Astrocyte (in vitro differentiated cells and primary cell): Measurements from ENCODE around the gene ENAM. TPM values are rescaled to one million over a fixed set of nuclear protein-coding genes. Genes with fewer than 3 reads are reported as not detected.
A peak's percentile ranks its signal among the peaks of the same experiment; 100 is the strongest.
"Not testable (repeated sequence)": the region's sequence is repeated elsewhere in the genome, so short reads cannot be mapped to it uniquely, and the experiment has no call there.

Source experiments
- DNase-seq: peaks from one replicate; pipeline ENCODE4 v3.0.0-alpha.2; 2010; ENCODE audit warnings: low read depth
- FAIRE-seq: peaks from 2 replicates; lab custom pipeline; 2011; peaks lifted over from hg19 to GRCh38; lab: Jason Lieb, UNC
- H2AFZ ChIP-seq: 2 replicates; pipeline ENCODE4 v1.6.0; 2012; ENCODE audit warnings: low read depth, low read length, inconsistent platforms
- H3K27ac ChIP-seq: 2 replicates; pipeline ENCODE4 v1.5.1; 2011; ENCODE audit warnings: low read depth, low read length, inconsistent platforms
- H3K27me3 ChIP-seq: 2 replicates; pipeline ENCODE4 v1.6.0; 2011; ENCODE audit warnings: low read length, inconsistent platforms; ENCODE audit not compliant: insufficient read depth
- H3K36me3 ChIP-seq: 2 replicates; pipeline ENCODE4 v1.5.1; 2011; ENCODE audit warnings: low read length, inconsistent platforms; ENCODE audit not compliant: insufficient read depth
- H3K4me1 ChIP-seq: 2 replicates; pipeline ENCODE4 v1.5.1; 2011; ENCODE audit warnings: low read length, inconsistent platforms; ENCODE audit not compliant: insufficient read depth
- H3K4me2 ChIP-seq: 2 replicates; pipeline ENCODE4 v1.6.0; 2012; ENCODE audit warnings: low read length, inconsistent platforms
- H3K4me3 ChIP-seq: 2 replicates; pipeline ENCODE4 v1.5.1; 2011; ENCODE audit warnings: low read depth, mild to moderate bottlenecking, low read length, inconsistent platforms; ENCODE audit not compliant: insufficient read depth
- H3K79me2 ChIP-seq: 2 replicates; pipeline ENCODE4 v1.6.0; 2012; ENCODE audit warnings: mild to moderate bottlenecking, low read length, inconsistent platforms; ENCODE audit not compliant: insufficient read depth
- H3K9ac ChIP-seq: 2 replicates; pipeline ENCODE4 v1.6.0; 2012; ENCODE audit warnings: mild to moderate bottlenecking, low read length, inconsistent platforms
- H3K9me3 ChIP-seq: 2 replicates; pipeline ENCODE4 v1.5.1; 2012; ENCODE audit warnings: low read depth, mild to moderate bottlenecking, low read length, inconsistent platforms; ENCODE audit not compliant: insufficient read depth
- H4K20me1 ChIP-seq: 2 replicates; pipeline ENCODE4 v1.6.0; 2012; ENCODE audit warnings: low read length, inconsistent platforms; ENCODE audit not compliant: insufficient read depth
- H3K27ac Mint-ChIP-seq: one replicate; pipeline ENCODE4 v1.8.0; 2021; ENCODE audit warnings: mild to moderate bottlenecking, mixed read lengths; ENCODE audit not compliant: unreplicated experiment
- H3K27me3 Mint-ChIP-seq: one replicate; pipeline ENCODE4 v1.8.0; 2021; ENCODE audit warnings: low read depth, mixed read lengths; ENCODE audit not compliant: unreplicated experiment
- H3K36me3 Mint-ChIP-seq: one replicate; pipeline ENCODE4 v1.8.0; 2021; ENCODE audit warnings: low read depth, mixed read lengths; ENCODE audit not compliant: unreplicated experiment
- H3K4me1 Mint-ChIP-seq: one replicate; pipeline ENCODE4 v1.8.0; 2021; ENCODE audit warnings: low read depth, mixed read lengths; ENCODE audit not compliant: unreplicated experiment
- H3K4me3 Mint-ChIP-seq: one replicate; pipeline ENCODE4 v1.8.0; 2021; ENCODE audit warnings: mild to moderate bottlenecking, moderate library complexity, mixed read lengths; ENCODE audit not compliant: unreplicated experiment
- H3K9me3 Mint-ChIP-seq: one replicate; pipeline ENCODE4 v1.8.0; 2021; ENCODE audit warnings: mild to moderate bottlenecking, mixed read lengths; ENCODE audit not compliant: unreplicated experiment
- EZH2 ChIP-seq: IDR thresholded peaks from 2 replicates; pipeline ENCODE4 v1.6.1; 2012; ENCODE audit warnings: mild to moderate bottlenecking, low read length, inconsistent platforms; ENCODE audit not compliant: insufficient read depth
- total RNA-seq: library from RNA; stranded (reverse); gene quantifications from 2 replicates; pipeline ENCODE4 v1.2.1, GENCODE V29; 2021
- TF ChIP-seq, protein P1 (sequence below): IDR thresholded peaks from 2 replicates; pipeline ENCODE4 v1.5.1; 2011; ENCODE audit warnings: low read depth, mild to moderate bottlenecking, inconsistent platforms, low read length, moderate library complexity; ENCODE audit not compliant: insufficient read depth

Gene ENAM
- total RNA-seq, 1 donor from 2014 or later = 0.11 TPM

DNA sequence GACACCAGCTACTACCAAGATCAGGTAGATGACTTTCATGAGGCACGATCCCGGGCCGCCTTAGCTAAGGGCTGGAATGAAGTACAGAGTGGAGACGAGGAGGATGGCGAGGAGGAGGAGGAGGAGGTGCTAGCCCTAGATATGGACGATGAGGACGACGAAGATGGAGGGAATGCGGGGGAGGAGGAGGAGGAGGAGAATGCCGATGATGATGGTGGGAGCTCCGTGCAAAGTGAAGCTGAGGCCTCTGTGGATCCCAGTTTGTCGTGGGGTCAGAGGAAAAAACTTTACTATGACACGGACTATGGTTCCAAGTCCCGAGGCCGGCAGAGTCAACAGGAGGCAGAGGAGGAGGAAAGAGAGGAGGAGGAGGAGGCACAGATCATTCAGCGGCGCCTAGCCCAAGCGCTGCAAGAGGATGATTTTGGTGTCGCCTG is 60.3 kb downstream of the ENAM start:
- Histone ChIP-seq H3K9me3 (no peaks in the 10 kb centered on the region), H4K20me1 (peaks cover 34% of the 10 kb centered on the region), H3K4me1 (peaks cover 22% of the 10 kb centered on the region), H3K4me2 (peak overlapping the region; percentile 98), H3K27me3 (no peaks in the 10 kb centered on the region), H3K27ac (peak overlapping the region; percentile 85), H2AFZ (peak overlapping the region; percentile 80), H3K79me2 (peaks cover 44% of the 10 kb centered on the region), H3K4me3 (peak overlapping the region; percentile 98), H3K9ac (peak overlapping the region; percentile 97), H3K36me3 (peaks cover 5% of the 10 kb centered on the region)
- Mint-ChIP-seq H3K4me3 (peak overlapping the region; percentile 100), H3K27me3 (no peaks in the 10 kb centered on the region), H3K9me3 (no peaks in the 10 kb centered on the region), H3K36me3 (peaks cover 7% of the 10 kb centered on the region), H3K4me1 (peaks cover 20% of the 10 kb centered on the region), H3K27ac (peak overlapping the region; percentile 97)
- TF ChIP-seq EZH2 = no peak
- TF ChIP-seq, protein P1, sequence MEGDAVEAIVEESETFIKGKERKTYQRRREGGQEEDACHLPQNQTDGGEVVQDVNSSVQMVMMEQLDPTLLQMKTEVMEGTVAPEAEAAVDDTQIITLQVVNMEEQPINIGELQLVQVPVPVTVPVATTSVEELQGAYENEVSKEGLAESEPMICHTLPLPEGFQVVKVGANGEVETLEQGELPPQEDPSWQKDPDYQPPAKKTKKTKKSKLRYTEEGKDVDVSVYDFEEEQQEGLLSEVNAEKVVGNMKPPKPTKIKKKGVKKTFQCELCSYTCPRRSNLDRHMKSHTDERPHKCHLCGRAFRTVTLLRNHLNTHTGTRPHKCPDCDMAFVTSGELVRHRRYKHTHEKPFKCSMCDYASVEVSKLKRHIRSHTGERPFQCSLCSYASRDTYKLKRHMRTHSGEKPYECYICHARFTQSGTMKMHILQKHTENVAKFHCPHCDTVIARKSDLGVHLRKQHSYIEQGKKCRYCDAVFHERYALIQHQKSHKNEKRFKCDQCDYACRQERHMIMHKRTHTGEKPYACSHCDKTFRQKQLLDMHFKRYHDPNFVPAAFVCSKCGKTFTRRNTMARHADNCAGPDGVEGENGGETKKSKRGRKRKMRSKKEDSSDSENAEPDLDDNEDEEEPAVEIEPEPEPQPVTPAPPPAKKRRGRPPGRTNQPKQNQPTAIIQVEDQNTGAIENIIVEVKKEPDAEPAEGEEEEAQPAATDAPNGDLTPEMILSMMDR = no peak
- no peak for DNase-seq
- no peak for FAIRE-seq

GRCh38 chr4:70691661-70692060 is 63.1 kb downstream of the ENAM start:
- H3K4me1 Mint-ChIP-seq = peaks cover 20% of the 10 kb centered on the region
- no peak overlapping the region for H3K4me3 ChIP-seq
- no peak for DNase-seq
- H3K27me3 Mint-ChIP-seq = no peaks in the 10 kb centered on the region
- no peaks in the 10 kb centered on the region for H3K9me3 Mint-ChIP-seq
- H3K36me3 Mint-ChIP-seq = peaks cover 7% of the 10 kb centered on the region
- no peak for FAIRE-seq
- no peak overlapping the region for H3K9ac ChIP-seq
- H3K36me3 ChIP-seq = peaks cover 5% of the 10 kb centered on the region
- no peak overlapping the region for H3K27ac Mint-ChIP-seq
- peaks cover 44% of the 10 kb centered on the region for H3K79me2 ChIP-seq
- H3K27ac ChIP-seq = no peak overlapping the region
- peak overlapping the region; percentile 61 for H3K4me2 ChIP-seq
- TF ChIP-seq EZH2 = no peak
- TF ChIP-seq, protein P1 = no peak
- H4K20me1 ChIP-seq = peaks cover 34% of the 10 kb centered on the region
- peaks cover 22% of the 10 kb centered on the region for H3K4me1 ChIP-seq
- H3K9me3 ChIP-seq = no peaks in the 10 kb centered on the region
- no peaks in the 10 kb centered on the region for H3K27me3 ChIP-seq
- no peak overlapping the region for H2AFZ ChIP-seq
- H3K4me3 Mint-ChIP-seq = no peak overlapping the region

DNA sequence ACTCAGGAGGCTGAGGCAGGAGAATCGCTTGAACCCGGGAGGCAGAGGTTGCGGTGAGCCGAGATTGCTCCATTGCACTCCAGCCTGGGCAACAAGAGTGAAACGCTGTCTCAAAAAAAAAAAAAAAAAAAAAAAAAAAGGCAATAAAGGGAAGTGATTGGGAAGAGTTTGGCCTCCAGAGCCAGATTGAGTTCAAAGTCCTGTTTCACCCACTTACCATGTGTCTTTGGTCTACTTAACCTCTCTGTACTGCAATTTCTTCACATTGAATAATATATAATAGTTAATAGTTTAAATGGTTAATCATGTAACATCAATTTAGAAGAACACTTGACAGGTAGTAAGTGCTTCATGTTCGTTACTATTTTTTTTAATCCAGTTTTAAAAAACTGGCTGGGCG is 66.1 kb downstream of the ENAM start:
- not testable (repeated sequence) for H3K27me3 Mint-ChIP-seq, H2AFZ ChIP-seq, H3K27ac ChIP-seq, DNase-seq, H3K9me3 ChIP-seq, H3K4me2 ChIP-seq, H3K9ac ChIP-seq, H3K36me3 Mint-ChIP-seq, H3K36me3 ChIP-seq, FAIRE-seq, H3K4me3 ChIP-seq, H3K9me3 Mint-ChIP-seq, H3K27me3 ChIP-seq, H3K27ac Mint-ChIP-seq, H3K4me3 Mint-ChIP-seq
- Histone ChIP-seq H3K79me2 (peaks cover 31% of the 10 kb centered on the region), H3K4me1 (peaks cover 13% of the 10 kb centered on the region), H4K20me1 (peaks cover 23% of the 10 kb centered on the region)
- H3K4me1 Mint-ChIP-seq = peaks cover 13% of the 10 kb centered on the region

Other genes starting within 250 kb of the ENAM start
- not detected in 2 replicates for gene SMR3B, start 245.6 kb upstream of the ENAM start, total RNA-seq
- gene OPRPN, start 230.8 kb upstream of the ENAM start, total RNA-seq = not detected in 2 replicates
- gene MUC7, start 156.5 kb upstream of the ENAM start, total RNA-seq = not detected in 2 replicates
- gene AMTN, start 110.2 kb upstream of the ENAM start, total RNA-seq = not detected in 2 replicates
- gene AMBN, start 36.5 kb upstream of the ENAM start, total RNA-seq = not detected in 2 replicates
- gene JCHAIN, start 37.8 kb downstream of the ENAM start, total RNA-seq = not detected in 2 replicates
- gene UTP3, start 59.8 kb downstream of the ENAM start, total RNA-seq = 34.9 and 37.0 TPM in 2 replicates
- gene RUFY3, start 93.2 kb downstream of the ENAM start, total RNA-seq = 51.9 and 57.5 TPM in 2 replicates
- gene GRSF1, start 211.1 kb downstream of the ENAM start, total RNA-seq = 112 and 114 TPM in 2 replicates